HG02623 (cell line): ENCODE data around the gene SUMO3.

Source experiments
- ATAC-seq: cut with Tn5 transposase; IDR thresholded peaks from one replicate; pipeline ENCODE4 v1.9.1; 2021; ENCODE audit warnings: moderate library complexity; ENCODE audit not compliant: unreplicated experiment

SUMO3 gene

GRCh38 chr21:44804762-44805161 is 13.1 kb downstream of the SUMO3 start:
- ATAC-seq, result no peak

- no peak for ATAC-seq
Observed at GRCh38 chr21:44803651-44804050, 14.2 kb downstream of the SUMO3 start.

GRCh38 chr21:44802396-44803153 is 15.3 kb downstream of the SUMO3 start:
- ATAC-seq, result no peak

GRCh38 chr21:44801468-44802395 is 16.1 kb downstream of the SUMO3 start, which contains the start of gene UBE2G2:
UBE2G2 (minus strand) TSS chr21:44801820; CDS start chr21:44801748, 72 bp downstream.
- ATAC-seq, result peak; percentile 78

GRCh38 chr21:44800971-44801467 is 16.8 kb downstream of the SUMO3 start:
- no peak for ATAC-seq

- ATAC-seq, result no peak
Observed at GRCh38 chr21:44800103-44800502, 17.8 kb downstream of the SUMO3 start.

GRCh38 chr21:44799646-44800045 is 18.2 kb downstream of the SUMO3 start:
- no peak for ATAC-seq

GRCh38 chr21:44797775-44798174 is 20.1 kb downstream of the SUMO3 start:
- no peak for ATAC-seq

GRCh38 chr21:44795342-44795741 is 22.5 kb downstream of the SUMO3 start:
- no peak for ATAC-seq

- no peak for ATAC-seq
Observed at GRCh38 chr21:44793592-44794374, 24.1 kb downstream of the SUMO3 start.

GRCh38 chr21:44792702-44793591 is 24.9 kb downstream of the SUMO3 start:
- no peak for ATAC-seq

GRCh38 chr21:44791993-44792392 is 25.9 kb downstream of the SUMO3 start:
- ATAC-seq, result no peak

GRCh38 chr21:44791246-44791645 is 26.6 kb downstream of the SUMO3 start:
- ATAC-seq, result no peak

- ATAC-seq, result no peak
Observed at GRCh38 chr21:44790368-44790767, 27.5 kb downstream of the SUMO3 start.

GRCh38 chr21:44789880-44790279 is 28.0 kb downstream of the SUMO3 start:
- no peak for ATAC-seq

GRCh38 chr21:44785620-44786335 is 32.1 kb downstream of the SUMO3 start:
- no peak for ATAC-seq

GRCh38 chr21:44784810-44785209 is 33.1 kb downstream of the SUMO3 start:
- no peak for ATAC-seq

GRCh38 chr21:44783020-44783696 is 34.7 kb downstream of the SUMO3 start:
- no peak for ATAC-seq
